Measurements from ENCODE around the gene EIF4G3. TPM values are rescaled to one million over a fixed set of nuclear protein-coding genes. Genes with fewer than 3 reads are reported as not detected.

Gene EIF4G3
- total and polyA plus RNA-seq, 10 of the 15 experiments (the other 5 are each of a cell fraction or from before 2014, with no cell fraction given) = 7.4 to 45.1 (median 29.1) TPM

DNA sequence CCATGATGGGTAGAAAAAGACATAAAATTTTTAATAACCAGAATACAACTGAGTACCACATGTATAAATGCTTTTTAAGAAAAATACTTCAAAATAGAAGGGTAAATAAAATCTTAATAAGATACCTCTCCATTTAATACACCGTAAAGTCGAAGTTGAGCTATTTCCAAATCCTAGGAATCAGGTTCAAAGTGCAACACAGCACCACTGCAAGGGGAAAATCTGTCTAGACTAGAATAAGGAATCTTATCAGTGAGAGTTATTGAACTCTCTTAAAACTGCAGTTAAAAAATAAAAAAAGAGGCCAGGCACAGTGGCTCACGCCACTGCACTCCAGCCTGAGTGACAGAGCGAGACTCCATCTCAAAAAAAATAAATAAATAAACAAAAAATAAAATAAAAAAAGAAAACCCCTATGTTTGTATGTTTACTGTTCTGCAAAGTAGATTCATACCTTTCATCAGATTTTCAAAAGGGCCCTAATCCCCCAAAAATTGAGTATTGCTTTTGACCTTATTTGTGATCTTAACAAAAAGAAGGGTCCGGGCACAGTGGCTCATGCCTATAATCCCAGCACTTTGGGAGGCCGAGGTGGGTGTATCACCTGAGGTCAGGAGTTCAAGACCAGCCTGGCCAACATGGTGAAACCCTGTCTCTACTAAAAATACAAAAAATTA, 109.0 kb downstream of the EIF4G3 start:
- no peak for TF ChIP-seq EZH2 (IDR thresholded peaks at IDR 0.05; ENCODE audit: borderline replicate concordance, control insufficient read depth, low read depth, low read length)
- no peak for TF ChIP-seq ZNF24 (IDR thresholded peaks at IDR 0.05)
- TF ChIP-seq ESRRA (IDR thresholded peaks at IDR 0.05; ENCODE audit: low read length) = no peak
- no peak for TF ChIP-seq CREM (IDR thresholded peaks at IDR 0.05; ENCODE audit: low read depth)
- no peak for TF ChIP-seq NR2C1 (IDR thresholded peaks at IDR 0.05)
- TF ChIP-seq ATF3 (IDR thresholded peaks at IDR 0.05; ENCODE audit: borderline replicate concordance, extremely low read depth, low read depth, low read length) = no peak
- TF ChIP-seq MTA3 (IDR thresholded peaks at IDR 0.05; ENCODE audit: borderline replicate concordance, low read length) = no peak
- no peak for TF ChIP-seq NKRF (conservative IDR thresholded peaks at IDR 0.05)
- no peak for TF ChIP-seq NR2C2 (IDR thresholded peaks at IDR 0.05; ENCODE audit: borderline replicate concordance, control insufficient read depth, insufficient read length, low read depth)
- TF ChIP-seq RUNX3 (IDR thresholded peaks at IDR 0.05; ENCODE audit: low read length) = no peak
- no peak for TF ChIP-seq MLLT1 (IDR thresholded peaks at IDR 0.05)
- no peak for TF ChIP-seq CBX3 (IDR thresholded peaks at IDR 0.05; ENCODE audit: borderline replicate concordance, low read depth)
- TF ChIP-seq, protein P1, sequence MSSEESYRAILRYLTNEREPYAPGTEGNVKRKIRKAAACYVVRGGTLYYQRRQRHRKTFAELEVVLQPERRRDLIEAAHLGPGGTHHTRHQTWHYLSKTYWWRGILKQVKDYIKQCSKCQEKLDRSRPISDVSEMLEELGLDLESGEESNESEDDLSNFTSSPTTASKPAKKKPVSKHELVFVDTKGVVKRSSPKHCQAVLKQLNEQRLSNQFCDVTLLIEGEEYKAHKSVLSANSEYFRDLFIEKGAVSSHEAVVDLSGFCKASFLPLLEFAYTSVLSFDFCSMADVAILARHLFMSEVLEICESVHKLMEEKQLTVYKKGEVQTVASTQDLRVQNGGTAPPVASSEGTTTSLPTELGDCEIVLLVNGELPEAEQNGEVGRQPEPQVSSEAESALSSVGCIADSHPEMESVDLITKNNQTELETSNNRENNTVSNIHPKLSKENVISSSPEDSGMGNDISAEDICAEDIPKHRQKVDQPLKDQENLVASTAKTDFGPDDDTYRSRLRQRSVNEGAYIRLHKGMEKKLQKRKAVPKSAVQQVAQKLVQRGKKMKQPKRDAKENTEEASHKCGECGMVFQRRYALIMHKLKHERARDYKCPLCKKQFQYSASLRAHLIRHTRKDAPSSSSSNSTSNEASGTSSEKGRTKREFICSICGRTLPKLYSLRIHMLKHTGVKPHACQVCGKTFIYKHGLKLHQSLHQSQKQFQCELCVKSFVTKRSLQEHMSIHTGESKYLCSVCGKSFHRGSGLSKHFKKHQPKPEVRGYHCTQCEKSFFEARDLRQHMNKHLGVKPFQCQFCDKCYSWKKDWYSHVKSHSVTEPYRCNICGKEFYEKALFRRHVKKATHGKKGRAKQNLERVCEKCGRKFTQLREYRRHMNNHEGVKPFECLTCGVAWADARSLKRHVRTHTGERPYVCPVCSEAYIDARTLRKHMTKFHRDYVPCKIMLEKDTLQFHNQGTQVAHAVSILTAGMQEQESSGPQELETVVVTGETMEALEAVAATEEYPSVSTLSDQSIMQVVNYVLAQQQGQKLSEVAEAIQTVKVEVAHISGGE (CRISPR knock-in tag; IDR thresholded peaks at IDR 0.05) = no peak
- TF ChIP-seq POLR2AphosphoS5 (IDR thresholded peaks at IDR 0.05; ENCODE audit: low read length) = no peak
- no peak for TF ChIP-seq ATF7 (IDR thresholded peaks at IDR 0.05; ENCODE audit: low read depth)
- no peak for TF ChIP-seq ZBED1 (IDR thresholded peaks at IDR 0.05; ENCODE audit: borderline replicate concordance)
- over 99% methylated on average over 6 of the region's 6 CpGs for WGBS (ENCODE audit: insufficient coverage, insufficient replicate concordance, low lambda C conversion rate, missing lambda C conversion rate)
- POLR2A ChIA-PET = no interaction called here
- H3K27me3 ChIP-seq (replicated peaks in 1 of 2; ENCODE audit: control insufficient read depth in 2 of 2, insufficient read depth in 2 of 2, low read length in 1 of 2) = no peaks in the 10 kb centered on the region
- RAD21 ChIA-PET (ENCODE audit: unreplicated experiment) = no interaction called here
- no peaks in the 10 kb centered on the region for H3K79me2 ChIP-seq (ENCODE audit: control insufficient read depth, insufficient read depth, low read length)
- FAIRE-seq (peak; percentile 7), DNase-seq (ENCODE audit: low read depth, low spot score) (no peak), ATAC-seq (no peak)
- intact Hi-C loops (cut with micrococcal nuclease; ENCODE audit: unreplicated experiment) = no loop called here
- no peaks in the 10 kb centered on the region; the same call in 2 of the 3 replicates for H3K9me3 ChIP-seq (replicated peaks; ENCODE audit: control insufficient read depth, insufficient read depth, low read length)
- no peak overlapping the region for H2AFZ ChIP-seq (ENCODE audit: control insufficient read depth, low read depth, low read length)
- CTCF ChIA-PET = interaction anchor here (1.0 kb wide), 1 partner anchor 68 kb away, joined by 3 read pairs; no protein-coding TSS in a partner anchor
- no peak overlapping the region for H3K9ac ChIP-seq (ENCODE audit: control insufficient read depth, insufficient read depth, low read length)
- no peak overlapping the region for H3K27ac ChIP-seq (ENCODE audit: control insufficient read depth, insufficient read depth)
- BruUV-seq (replicated peaks) = no TSS peak
- H3K4me3 ChIP-seq = no peak overlapping the region
- in situ Hi-C loops (cut with MboI) = no loop called here
- H3K4me1 ChIP-seq (ENCODE audit: control insufficient read depth, insufficient read depth, low read length) = peaks cover 3% of the 10 kb centered on the region; the same call in 1 of the 2 replicates
- H3K36me3 ChIP-seq (ENCODE audit: control insufficient read depth in 2 of 2, insufficient read depth in 2 of 2, low read length in 1 of 2) = no peaks in the 10 kb centered on the region; a peak in 1 of 4 replicates
- no peaks in the 10 kb centered on the region for H4K20me1 ChIP-seq (ENCODE audit: control insufficient read depth, insufficient read depth)
- no peak overlapping the region for H3K4me2 ChIP-seq (ENCODE audit: control insufficient read depth, insufficient read depth)
- SMC1A ChIA-PET (ENCODE audit: uncharacterized antibody, unreplicated experiment) = no interaction called here

Measured in GM12878 (cell line).